NAMALWA (cell line): ENCODE measurements around the gene TFB1M.
"Not testable (repeated sequence)": the region's sequence is repeated elsewhere in the genome, so short reads cannot be mapped to it uniquely, and the experiment has no call there.

ENCODE experiments used
- DNase-seq: peaks from one replicate; pipeline ENCODE4 v3.0.0-alpha.2; 2015; ENCODE audit warnings: low spot score

TFB1M gene

DNA sequence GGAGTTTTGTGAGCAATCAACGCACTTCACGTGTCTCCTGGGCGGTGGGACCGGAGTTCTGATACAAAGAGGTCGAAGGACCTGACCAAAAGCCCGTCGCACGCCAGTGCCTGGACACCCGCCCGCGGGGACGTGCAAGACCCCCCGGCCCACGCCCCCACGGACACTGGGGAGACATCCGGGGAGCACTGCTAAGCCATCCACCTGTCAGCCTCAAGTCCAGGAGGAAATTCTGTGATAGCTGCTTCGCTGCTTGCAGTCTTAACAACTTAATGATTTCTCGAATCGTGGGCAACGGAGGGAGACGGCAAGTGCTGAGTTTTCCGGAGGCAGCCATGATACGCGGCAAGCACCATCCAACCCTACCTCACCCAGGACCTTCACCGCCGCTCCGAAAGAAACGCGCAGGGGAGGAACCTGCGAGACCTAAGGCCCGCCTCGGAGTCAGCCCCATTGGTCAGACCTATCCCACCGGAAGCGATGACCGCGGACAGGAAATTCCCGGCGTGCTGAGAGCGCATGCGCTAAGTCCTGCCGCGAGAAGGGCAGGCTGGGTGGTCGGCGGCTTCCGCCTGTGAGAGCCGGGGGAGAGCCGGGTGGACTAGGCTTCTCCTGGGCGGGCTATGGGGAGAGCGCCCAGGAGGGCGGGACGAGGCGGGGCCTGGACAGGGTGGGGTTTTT is at the start of gene TFB1M:
TSS of gene TFB1M (minus strand) at position 393 of the 681 bp plus-strand sequence. CDS start at position 337, 56 bp downstream.
- peak; percentile 99 for DNase-seq

DNA sequence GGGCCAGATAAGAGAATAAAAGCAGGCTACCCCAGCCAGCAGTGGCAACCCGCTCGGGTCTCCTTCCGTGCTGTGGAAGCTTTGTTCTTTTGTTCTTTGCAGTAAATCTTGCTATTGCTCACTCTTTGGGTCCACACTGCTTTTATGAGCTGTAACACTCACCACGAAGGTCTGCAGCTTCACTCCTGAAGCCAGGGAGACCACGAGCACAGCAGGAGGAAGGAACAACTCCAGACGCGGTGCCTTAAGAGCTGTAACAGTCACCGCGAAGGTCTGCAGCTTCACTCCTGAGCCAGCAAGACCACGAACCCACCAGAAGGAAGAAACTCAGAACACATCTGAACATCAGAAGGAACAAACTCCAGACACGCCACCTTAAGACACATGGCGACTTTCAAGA is 49.7 kb upstream of the TFB1M start:
- DNase-seq: not testable (repeated sequence)

DNA sequence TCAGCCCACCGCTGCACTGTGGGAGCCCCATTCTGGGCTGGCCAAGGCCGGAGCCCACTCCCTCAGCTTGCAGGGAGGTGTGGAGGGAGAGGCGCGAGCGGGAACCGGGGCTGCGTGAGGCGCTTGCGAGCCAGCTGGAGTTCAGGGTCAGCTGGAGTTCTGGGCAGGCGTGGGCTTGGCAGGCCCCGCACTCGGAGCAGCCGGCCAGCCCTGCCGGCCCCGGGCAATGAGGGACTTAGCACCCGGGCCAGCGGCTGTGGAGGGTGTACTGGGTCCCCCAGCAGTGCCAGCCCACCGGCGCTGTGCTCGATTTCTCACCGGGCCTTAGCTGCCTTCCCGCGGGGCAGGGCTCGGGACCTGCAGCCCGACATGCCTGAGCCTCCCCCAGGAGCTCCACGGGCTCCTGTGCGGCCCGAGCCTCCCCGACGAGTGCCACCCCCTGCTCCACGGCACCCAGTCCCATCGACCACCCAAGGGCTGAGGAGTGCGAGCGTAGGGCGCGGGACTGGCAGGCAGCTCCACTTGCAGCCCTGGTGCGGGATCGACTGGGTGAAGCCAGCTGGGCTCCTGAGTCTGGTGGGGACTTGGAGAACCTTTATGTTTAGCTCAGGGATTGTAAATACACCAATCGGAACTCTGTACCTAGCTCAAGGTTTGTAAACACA is 48.8 kb upstream of the TFB1M start:
- DNase-seq: not testable (repeated sequence)

DNA sequence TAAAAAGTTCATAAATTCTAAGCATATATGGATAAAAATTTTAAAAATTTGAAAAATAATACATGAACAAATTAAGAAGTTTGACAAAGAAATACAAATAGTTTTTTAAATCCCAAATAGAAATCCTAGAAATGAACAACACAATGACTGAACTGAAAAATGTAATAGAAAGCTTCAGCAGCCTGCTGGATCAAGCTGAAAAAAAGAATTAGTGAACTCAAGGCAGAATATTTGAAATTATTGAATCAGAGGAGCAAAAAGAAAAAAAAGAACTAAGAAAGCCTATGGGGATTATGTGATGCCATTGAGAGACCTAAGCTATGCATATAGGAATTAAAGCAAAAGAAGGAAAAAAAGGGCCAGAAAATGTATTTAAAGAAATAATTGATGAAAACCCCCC is 39.9 kb upstream of the TFB1M start:
- DNase-seq: no peak

DNA sequence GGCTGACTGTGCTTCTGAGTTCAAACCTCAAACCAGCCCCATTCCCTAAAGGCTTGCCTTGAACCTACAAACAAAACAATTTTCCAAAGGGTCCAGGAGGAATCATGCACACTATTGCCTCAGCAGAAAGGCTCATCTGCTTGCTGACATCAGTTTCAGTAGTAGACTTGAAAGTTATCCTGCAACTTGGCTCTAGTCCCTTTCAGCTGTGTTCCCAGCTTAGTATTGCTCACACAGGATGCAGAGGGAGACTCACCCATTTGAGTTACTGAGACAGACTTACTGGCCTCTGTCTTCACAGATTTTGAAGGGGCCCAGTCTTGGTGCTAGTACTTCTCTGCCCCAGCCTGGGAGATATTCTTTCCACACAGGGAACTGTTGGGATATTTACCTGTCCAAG is 38.5 kb upstream of the TFB1M start:
- DNase-seq: no peak

DNA sequence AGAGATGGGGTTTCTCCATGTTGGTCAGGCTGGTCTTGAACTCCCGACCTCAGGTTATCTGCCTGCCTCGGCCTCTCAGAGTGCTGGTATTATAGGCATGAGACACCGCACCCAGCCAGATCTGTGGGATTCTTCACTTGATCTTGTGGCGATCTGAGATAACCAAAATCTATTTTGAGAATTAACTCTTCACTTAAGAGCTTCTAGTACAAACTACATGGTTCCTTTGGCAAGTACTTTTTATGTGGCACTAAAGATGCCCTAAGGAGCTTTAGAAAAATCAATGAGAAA is 37.8 kb upstream of the TFB1M start:
- no peak for DNase-seq

DNA sequence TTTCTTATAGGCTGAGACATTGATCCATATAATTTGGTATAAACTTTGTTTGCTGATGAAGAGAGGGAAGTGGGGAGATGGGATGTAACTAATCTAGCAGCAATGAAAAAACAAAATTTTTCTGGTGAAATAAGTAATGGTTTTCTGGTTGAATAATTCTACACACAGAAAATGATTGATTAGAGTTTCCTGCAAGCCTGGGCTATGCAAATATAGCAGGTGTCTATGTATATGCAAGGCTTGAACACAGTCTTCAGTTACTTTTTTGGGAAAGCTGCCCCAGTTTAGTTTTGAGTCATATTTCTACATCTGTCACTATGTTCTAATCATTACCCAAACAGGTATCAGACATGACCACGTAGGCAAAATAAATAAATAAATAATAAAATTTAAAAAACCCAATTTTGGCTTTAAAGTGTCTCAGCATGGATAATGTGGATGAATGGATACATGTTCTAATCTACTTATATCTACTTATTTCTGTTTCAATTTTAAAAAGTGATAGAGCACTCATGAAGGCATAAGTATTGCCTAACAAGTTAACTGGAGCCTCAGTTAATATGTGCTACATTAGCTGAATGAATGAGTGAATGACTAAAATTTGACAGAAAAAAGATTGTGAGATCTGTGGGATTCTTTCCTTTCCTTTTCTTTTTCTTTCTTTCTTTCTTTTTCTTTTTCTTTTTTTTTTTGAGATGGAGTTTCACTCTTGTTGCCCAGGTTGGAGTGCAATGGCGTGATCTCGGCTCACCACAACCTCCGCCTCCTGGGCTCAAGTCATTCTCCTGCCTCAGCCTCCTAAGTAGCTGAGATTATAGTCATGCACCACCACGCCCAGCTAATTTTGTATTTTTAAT is 37.2 kb upstream of the TFB1M start:
- peak; percentile 84 for DNase-seq

DNA sequence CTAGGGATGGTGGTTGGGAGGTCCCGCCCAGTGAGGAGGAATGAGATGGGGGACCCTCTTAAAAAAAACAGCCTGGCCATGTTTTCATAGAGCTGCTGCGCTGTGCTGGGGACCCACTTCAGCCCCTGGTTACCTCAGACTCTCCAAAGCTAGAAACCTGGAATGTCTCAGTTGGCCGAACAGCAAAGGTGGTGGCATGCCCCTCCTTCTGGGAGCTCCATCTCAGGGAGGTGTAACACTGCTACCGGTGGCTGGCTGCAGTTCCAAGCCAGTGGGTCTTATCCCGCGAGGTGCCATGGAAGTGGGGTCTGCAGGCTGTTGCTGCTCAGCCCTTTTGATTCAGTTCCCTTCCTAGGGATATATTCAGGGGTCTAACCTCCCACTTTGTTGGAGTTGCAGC is 35.7 kb upstream of the TFB1M start:
- no peak for DNase-seq

DNA sequence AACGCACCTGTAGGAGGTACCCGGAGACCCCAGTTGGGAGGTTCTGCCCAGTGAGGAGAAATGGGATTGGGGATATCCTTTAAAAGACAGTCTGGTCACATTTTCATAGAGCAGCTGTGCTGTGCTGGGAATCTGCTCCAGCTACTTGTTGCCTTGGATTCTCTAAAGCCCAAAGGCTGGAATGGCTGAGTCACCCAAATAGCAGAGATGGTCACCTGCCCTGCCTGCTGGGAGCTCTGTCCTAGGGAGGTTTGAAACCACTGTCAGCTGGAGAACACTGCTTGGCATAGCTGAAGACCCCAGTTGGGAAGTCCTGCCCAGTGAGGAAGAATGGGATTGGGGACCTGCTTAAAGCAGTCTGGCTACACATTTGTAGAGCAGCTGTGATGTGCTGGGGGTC is 34.8 kb upstream of the TFB1M start:
- DNase-seq: no peak

DNA sequence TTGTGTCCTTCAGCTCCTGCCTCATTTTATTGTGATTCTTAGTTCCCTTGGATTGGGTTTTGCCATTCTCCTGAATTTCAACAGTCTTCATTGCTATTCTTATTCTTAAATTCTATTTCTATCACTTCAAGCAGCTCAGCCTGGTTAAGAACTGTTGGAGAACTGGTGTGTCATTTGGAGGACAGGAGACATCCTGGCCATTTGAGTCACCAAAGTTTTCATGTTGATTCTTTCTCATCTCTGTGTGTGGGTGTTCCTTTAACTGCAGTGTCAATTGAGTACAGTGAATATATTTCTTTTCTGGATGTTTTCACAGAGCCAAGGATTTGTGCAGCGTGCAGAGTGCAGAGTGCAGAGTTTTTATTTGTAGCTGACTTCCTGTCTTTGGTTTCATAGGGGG is 33.5 kb upstream of the TFB1M start:
- DNase-seq: no peak

DNA sequence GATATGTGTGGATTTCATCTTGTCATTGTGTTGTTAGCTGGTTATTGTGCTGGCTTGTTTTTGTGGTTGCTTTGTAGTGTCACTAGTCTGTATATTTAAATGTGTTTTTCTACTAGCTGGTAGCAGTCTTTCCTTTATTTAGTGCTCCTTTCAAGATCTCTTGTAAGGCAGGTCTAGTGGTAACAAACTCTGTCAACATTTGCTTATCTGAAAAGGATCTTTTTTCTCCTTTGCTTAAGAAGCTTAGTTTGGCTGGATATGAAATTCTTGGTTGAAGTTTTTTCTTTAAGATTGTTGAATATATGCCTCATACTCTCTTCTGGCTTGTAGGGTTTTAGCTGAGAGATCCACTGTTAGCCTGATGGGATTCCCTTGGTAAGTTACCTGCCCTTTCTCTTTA is 32.7 kb upstream of the TFB1M start:
- DNase-seq: no peak

DNA sequence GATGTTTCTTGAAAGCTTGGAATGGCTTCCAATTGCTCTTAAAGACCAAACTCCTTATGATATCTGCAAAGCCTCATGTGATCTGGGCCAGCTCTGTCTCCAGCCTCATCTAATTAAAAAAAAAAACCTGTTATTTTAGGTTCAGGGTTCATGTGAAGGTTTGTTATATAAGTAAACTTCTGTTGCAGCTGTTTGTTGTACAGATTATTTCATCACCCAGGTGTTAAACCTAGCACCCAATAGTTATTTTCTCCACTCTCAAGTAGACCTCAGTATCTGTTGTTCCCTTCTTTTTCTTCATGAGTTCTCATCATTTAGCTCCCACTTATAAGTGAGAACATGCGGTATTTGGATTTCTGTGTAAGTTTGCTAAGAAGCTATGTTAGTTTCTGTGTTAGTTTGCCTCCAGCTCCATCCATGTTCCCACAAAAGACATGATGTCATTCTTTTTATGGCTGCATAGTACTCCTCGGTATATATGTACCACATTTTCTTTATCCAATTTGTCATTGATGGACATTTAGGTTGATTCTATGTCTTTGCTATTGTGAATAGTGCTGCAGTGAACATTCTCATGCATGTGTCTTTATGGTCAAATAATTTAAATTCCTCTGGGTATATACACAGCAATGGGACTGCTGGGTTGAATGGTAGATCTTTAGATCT is 30.2 kb upstream of the TFB1M start:
- DNase-seq: no peak

DNA sequence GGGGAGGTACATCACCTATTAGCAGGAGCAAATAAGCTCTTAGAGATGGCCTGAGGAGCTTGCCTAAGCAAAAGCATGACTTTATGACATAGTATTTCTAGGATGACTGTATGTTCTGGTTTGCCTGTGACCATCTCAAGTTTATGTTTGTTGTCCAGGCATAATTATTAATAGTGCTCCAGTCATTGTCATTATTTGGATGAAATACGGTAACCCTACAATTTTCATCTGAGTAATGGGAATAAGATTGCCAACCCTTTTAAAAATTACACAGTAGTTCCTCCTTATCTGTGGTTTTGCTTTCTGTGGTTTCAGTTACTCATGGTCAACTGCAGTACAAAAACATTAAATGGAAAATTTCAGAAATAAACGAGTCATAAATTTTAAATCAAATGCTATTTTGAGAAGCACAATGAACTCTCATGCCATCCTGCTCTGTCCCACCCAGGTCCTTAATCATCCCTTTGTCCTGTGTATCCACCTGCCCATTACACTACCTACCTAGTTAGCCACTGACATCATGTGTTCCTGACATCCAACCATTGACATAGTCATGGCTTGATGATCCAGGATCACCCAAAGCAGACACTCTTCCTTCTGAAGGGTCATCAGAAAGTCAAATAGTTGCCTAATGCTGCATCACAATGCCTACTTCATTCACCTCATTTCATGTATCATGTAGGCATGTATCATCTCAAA is 27.0 kb upstream of the TFB1M start:
- DNase-seq: peak; percentile 30

DNA sequence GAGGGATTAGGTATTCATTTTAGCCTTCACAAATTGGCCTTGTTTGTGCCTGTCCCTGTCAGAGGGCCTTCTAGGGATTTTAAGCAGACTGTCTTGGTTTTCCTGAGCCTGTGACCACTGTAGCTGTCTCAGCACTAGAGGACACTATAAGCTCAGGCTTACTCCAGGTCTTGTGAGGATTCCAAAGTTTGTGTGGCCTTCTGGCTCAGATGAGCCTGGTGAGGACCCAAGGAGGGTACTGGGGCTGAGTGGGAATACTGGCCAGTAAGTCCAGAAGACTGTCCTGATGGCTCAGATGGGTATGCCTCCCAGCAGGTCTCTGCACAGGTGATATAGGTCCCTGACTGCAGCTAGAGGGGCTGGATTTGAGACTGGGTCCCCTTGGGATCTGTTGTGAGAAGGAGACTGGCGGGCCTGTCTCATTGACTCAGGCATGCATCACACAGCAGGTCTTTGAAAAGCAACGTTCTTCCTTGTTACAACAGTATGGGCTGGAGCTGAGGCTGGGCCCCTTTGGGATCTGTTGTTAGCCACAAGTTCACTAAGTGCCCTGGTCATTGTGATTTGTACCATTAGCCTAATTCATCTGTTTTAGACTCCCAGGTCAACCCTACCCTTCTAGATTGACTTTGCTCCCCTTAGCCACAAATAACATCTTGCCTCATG is 26.3 kb upstream of the TFB1M start:
- DNase-seq: no peak

DNA sequence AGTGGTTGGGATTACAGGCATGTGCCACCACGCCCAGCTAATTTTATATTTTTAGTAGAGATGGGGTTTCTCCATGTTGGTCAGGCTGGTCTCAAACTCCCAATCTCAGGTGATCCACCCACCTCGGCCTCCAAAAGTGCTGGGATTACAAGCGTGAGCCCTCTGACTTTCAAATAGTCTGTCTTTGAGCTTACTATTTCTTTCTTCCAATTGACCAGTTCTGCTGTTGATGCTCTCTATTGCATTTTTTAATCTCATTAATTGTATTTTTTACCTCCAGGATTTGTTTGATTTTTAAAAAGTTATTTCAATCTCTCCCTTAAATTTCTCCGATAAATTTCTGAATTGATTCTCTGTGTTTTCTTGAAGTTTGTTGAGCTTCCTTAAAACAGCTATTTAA is 25.6 kb upstream of the TFB1M start:
- not testable (repeated sequence) for DNase-seq

DNA sequence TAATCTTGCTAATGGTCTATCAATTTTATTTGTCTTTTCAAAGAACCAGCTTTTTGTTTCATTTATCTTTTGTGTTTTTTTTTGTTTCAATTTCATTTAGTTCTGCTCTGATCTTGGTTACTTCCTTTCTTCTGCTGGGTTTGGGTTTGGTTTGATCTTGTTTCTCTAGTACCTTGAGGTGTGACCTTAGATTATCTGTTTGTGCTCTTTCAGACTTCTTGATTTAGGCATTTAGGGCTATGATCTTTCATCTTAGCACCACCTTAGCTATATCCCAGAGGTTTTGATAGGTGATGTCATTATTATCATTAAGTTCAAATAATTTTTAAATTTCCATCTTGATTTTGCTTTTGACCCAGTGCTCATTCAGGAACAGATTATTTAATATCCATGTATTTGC is 24.0 kb upstream of the TFB1M start:
- not testable (repeated sequence) for DNase-seq

DNA sequence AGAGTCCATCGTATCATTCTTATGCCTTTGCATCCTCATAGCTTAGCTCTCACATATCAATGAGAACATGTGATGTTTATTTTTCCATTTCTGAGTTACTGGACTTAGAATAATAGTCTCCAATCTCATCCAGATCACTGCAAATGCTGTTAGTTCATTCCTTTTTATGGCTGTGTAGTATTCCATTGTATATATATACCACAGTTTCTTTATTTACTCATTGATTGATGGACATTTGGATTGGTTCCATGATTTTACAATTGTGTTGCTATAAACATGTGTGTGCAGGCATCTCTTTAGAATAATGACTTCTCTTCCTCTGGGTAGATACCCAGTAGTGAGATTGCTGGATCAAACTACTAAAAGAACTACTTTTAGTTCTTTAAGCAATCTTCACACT is 21.0 kb upstream of the TFB1M start:
- no peak for DNase-seq

DNA sequence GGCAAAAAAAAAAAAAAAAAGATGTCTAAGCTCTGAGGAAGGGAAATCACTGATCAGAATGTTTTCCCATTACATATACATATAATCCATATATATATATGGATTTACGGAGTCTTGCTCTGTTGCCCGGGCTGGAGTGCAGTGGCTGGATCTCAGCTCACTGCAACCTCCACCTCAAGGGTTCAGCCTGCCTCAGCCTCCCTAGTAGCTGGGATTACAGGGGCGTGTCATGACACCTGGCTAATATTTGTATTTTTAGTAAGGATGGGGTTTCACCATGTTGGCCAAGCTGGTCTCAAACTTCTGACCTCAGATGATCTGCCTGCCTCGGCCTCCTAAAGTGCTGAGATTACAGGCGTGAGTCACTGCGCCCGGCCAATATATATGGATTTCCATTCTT is 19.8 kb upstream of the TFB1M start:
- not testable (repeated sequence) for DNase-seq

DNA sequence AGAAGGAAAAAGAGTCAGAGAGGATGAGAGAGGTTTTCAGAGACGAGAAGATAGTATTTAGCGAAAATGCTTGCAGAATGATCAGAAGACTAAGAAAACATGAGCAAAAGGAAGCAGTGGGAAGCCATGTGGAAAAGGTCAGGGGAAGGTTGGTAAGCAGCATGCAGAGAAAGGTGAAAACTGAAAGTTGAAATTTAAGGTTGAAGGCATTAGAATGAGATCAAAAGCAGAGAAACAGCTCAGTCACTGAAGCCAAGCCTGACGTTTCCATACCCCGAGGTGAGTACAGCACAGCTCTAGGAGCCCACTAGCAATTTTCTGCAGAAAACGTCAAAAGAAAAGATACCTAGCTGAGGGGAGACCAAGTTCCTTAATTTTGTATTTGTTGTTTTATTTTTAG is 19.1 kb upstream of the TFB1M start:
- DNase-seq: no peak

DNA sequence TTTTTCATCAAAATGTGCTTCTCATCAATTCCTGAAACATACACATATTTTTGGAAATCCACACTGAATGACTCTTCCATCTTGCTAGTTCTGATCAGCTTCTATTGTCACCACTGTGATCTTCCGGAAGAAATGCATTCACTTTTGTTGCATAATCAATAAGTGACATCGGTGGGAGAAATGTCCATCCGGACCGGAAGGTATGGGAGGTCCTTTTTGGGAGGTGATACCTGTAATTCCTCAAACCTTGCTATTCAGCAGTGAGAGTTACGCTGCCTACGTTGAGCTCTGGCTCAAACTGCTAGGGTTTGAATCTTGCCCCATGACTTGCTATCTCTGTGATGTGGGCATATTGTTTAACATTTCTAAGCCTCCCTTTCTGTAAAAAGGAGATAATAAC is 16.6 kb upstream of the TFB1M start:
- no peak for DNase-seq

DNA sequence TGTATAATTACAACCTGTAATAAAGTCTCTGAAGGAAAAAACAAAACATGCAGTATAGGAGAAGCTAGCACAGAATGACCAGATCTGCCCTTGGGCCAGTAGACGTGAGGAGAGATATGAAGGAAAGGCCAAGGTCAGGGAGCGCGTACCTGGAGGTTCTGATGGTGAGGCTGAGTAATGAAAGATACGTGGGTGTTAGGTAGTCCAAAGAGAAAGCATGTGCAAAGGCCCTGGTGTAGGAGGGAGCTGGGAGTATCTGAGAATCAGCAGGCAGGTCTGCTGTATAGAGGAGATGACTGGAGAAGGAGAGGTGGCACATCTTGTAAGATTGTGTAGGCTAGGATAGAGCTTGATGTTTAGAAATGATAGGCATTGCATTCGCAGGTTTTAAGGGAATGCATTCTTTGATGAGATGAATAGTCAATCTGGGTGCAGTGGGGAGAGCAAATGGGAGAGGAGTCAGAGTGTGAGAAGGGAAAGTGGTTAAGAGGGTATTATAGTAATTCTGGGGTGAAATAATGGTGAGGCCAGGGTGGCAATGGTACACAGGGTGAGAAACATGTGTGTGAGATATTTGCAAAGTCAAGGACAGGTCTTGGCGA is 15.9 kb upstream of the TFB1M start:
- no peak for DNase-seq
